Measurements from ENCODE around the gene ERC2.

Gene ERC2

GRCh38 chr3:55551644-55552043 lies 916.6 kb downstream of the ERC2 start:
- no peak overlapping the region for H3K27ac ChIP-seq (ENCODE audit: extremely low read depth, low read depth, low read length)
- no peak overlapping the region for H3K4me3 ChIP-seq (ENCODE audit: low read depth, low read length)
- POLR2A ChIA-PET: no interaction called here
- CTCF ChIA-PET: no interaction called here
- peaks cover 5% of the 10 kb centered on the region; the same call in 1 of the 2 replicates for H3K4me1 ChIP-seq (ENCODE audit: control insufficient read depth, insufficient read depth, low read length)
- H3K36me3 ChIP-seq (ENCODE audit: control insufficient read depth in 2 of 2, insufficient read depth in 1 of 2, low read length in 2 of 2): no peaks in the 10 kb centered on the region
- TF ChIP-seq SP7 (tag by site-specific recombination; IDR thresholded peaks at IDR 0.05): no peak
- 0 out of 2 replicates have a peak, but pooled peaks have one; percentile 61 for TF ChIP-seq ZNF416 (tag by site-specific recombination; IDR thresholded peaks at IDR 0.05)
- no peak for TF ChIP-seq ZNF645 (tag by site-specific recombination; IDR thresholded peaks at IDR 0.05)
- TF ChIP-seq ZNF221 (tag by site-specific recombination; IDR thresholded peaks at IDR 0.05; ENCODE audit: borderline replicate concordance): no peak
- no peaks in the 10 kb centered on the region for H3K9me3 ChIP-seq (ENCODE audit: control insufficient read depth, insufficient read depth, low read depth, low read length)

- Histone ChIP-seq H3K9me3 (ENCODE audit: control insufficient read depth, insufficient read depth, low read depth, low read length) (no peaks in the 10 kb centered on the region), H3K4me3 (ENCODE audit: low read depth, low read length) (no peak overlapping the region), H3K36me3 (ENCODE audit: control insufficient read depth in 2 of 2, insufficient read depth in 1 of 2, low read length in 2 of 2) (no peaks in the 10 kb centered on the region), H3K4me1 (ENCODE audit: control insufficient read depth, insufficient read depth, low read length) (peaks cover 6% of the 10 kb centered on the region; the same call in 1 of the 2 replicates), H3K27ac (ENCODE audit: extremely low read depth, low read depth, low read length) (no peak overlapping the region)
- CTCF ChIA-PET: interaction anchor here (0.5 to 1.1 kb wide), 6 partner anchors 11 to 1139 kb away, joined by 3 to 4 read pairs (median 4); no protein-coding TSS in a partner anchor
- POLR2A ChIA-PET: no interaction called here
- no peak for TF ChIP-seq ZNF426 (tag by site-specific recombination; IDR thresholded peaks at IDR 0.05)
- no peak for TF ChIP-seq REST (tag by site-specific recombination; IDR thresholded peaks at IDR 0.05)
- no peak for TF ChIP-seq ZNF221 (tag by site-specific recombination; IDR thresholded peaks at IDR 0.05; ENCODE audit: borderline replicate concordance)
- TF ChIP-seq ZNF169 (tag by site-specific recombination; IDR thresholded peaks at IDR 0.05): no peak
- TF ChIP-seq ZNF776 (tag by site-specific recombination; IDR thresholded peaks at IDR 0.05; ENCODE audit: borderline replicate concordance): no peak
- no peak for TF ChIP-seq RBAK (tag by site-specific recombination; IDR thresholded peaks at IDR 0.05)
- TF ChIP-seq ZBTB7A (tag by site-specific recombination; IDR thresholded peaks at IDR 0.05; ENCODE audit: low read depth): no peak
- TF ChIP-seq ZNF670 (tag by site-specific recombination; IDR thresholded peaks at IDR 0.05; ENCODE audit: low read depth): no peak
- no peak for TF ChIP-seq ZNF660 (tag by site-specific recombination; IDR thresholded peaks at IDR 0.05)
- TF ChIP-seq ZNF354C (tag by site-specific recombination; IDR thresholded peaks at IDR 0.05; ENCODE audit: borderline replicate concordance, low read depth): no peak
- TF ChIP-seq ZNF140 (tag by site-specific recombination; IDR thresholded peaks at IDR 0.05): no peak
- TF ChIP-seq ZNF292 (tag by site-specific recombination; IDR thresholded peaks at IDR 0.05; ENCODE audit: borderline replicate concordance, low read depth): no peak
- TF ChIP-seq KLF8 (tag by site-specific recombination; IDR thresholded peaks at IDR 0.05): no peak
- TF ChIP-seq ZNF768 (tag by site-specific recombination; IDR thresholded peaks at IDR 0.05): no peak
- TF ChIP-seq ZNF549 (tag by site-specific recombination; IDR thresholded peaks at IDR 0.05): no peak
- no peak for TF ChIP-seq ZNF548 (tag by site-specific recombination; IDR thresholded peaks at IDR 0.05)
- no peak for TF ChIP-seq ZNF449 (tag by site-specific recombination; IDR thresholded peaks at IDR 0.05)
These were observed 919.1 kb downstream of the ERC2 start for GRCh38 chr3:55549177-55549576.

Data from HEK293 (cell line).